ENCODE data around the gene KRT83.

Gene KRT83

GRCh38 chr12:52285172-52285745, 35.9 kb downstream of the KRT83 start:
- DNase-seq = no peak

DNA sequence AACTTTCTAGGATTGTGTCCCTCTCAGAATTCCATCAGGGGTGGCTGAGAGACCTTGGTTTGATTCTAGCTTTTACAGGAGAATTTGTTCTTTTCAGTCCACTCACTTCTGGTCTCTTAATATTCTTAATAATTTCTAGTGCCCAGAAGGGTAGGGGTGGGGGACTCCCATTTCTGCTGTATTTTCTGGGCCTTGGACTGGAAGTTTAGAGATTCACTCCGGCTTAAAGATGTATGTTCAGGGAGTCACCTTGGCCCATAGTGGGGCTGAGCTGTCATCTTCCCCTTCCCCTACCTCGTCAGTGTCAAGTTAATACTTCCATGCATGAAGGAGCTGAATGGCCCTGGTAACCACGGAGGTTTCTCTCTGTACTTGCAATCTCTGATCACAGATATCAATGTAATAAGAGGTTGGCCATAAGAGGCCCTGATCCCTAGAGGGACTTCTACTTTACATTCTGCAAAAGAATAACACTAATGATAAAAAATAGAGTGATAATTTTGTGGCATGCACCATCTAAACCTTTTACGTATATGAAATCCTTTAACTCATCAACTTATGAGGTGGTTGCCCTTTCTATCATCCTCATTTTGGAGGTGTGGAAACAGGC, 36.5 kb downstream of the KRT83 start:
- no peak for DNase-seq

DNA sequence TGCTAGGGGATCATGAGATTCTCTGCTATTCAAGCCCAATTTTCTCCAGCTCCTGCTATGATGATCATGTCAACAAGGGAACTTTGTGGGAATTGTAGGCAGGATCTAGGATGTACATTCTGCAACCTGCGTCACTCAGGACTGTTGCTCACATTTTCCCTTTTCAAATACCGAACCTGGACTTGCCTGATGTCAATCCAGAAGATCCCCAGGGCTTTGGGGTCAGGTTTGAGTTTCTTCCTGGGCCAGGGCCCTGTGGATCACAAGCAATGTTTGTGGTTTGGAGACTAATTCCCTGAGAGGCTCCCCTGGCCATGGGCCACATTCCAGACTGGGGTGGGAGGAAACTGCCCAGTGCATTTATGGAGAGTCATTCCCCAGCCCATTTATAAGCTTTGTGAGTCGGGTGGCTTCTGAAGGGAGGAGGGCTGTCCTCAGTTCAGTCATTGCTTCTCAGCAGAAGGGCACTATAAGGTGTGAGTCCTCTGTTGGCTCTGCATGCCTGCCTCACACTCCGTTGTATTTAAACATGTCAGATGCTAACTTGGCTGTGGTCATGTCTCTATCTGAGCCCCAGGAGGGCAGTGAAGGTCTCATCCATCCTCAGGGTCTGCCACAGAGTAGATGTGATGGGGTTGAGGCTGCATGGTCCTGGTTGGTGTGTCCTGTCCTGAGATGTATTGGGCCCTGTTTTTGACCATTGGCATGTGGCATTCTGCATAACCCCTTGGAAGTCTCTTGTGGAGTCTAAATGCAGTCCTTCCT, 40.2 kb downstream of the KRT83 start:
- no peak for DNase-seq

DNA sequence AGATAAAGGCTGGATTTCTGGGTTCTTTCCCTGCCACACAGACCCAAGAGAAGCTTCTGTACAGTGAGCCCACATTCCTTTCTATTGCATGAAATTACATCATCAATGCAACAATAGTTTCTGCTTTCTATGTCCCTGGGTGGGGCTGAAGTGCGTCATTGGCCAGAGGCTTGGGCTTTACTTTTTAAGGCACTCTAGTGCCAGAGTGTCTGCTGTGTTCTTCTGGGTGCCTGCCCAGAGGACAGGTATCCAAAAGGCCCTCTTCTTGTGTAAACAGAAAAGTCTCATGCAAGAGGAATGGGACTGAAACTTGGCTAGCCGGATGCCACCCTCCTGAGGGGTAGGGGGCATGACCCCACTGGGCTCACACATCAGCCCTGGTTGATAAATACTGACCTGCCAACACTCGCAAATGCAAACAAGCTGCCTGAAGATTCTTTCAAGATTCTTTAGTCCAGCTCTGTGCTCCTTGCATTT, 40.8 kb downstream of the KRT83 start:
- DNase-seq = no peak

- no peak for DNase-seq
Measured at GRCh38 chr12:52279422-52280318, 41.5 kb downstream of the KRT83 start.

- peak; percentile 27 for DNase-seq
Measured at GRCh38 chr12:52278575-52279421, 42.4 kb downstream of the KRT83 start.

DNA sequence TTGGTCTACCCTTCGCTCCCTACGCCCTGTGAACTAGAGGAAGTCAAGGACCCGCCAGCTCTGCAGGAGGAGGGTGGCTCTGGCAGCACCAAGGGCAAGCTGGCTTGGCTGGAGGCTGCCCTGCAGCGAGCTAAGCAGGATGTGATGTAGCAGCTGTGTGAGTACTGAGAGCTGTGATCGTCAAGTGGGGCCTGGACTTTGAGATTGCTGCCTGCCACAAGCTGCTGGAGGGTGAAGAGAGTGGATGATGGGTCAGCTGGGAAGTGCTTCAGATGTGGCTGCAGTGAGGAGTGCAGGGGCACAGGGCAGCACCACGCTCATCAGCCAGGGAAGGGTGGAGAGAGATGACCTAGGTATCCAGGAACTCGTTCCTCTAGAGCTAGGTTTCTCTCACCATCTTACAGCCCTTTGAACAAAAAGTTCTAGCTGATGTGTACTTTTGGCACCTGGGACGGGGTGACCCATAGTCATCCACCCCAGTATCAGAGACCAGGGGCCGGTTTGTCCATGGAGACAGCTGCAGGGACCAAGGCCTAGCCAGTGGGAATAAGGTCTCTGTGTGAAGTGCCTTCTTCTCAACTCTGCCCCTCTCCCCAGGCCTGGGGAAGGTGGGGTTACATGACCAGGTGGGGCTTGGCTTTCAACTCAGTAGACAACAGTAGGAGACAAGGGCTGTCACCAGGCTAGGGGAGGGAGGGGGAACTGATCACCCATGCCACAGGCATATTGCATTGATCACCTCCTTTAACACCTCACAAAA, 43.5 kb downstream of the KRT83 start:
- DNase-seq = no peak

DNA sequence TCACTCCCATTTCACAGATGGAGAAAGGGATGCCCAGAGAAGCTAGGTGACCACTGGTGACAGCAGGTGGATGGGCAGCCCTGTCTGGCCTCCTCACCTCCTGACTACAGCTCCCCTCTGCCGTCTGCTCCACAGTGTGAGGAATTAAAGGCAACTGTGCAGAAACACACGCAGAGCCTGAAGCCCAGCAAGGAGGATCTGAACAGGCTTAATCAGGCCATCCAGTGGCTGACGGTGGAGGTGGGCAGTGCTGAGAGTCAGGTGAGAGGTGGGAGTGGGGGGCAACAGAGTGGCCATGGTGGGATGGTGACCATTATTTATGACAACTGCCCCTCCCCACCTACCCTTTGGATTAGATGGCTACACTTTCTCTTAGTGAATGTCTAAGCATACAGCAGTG, 45.5 kb downstream of the KRT83 start:
- DNase-seq = no peak

DNA sequence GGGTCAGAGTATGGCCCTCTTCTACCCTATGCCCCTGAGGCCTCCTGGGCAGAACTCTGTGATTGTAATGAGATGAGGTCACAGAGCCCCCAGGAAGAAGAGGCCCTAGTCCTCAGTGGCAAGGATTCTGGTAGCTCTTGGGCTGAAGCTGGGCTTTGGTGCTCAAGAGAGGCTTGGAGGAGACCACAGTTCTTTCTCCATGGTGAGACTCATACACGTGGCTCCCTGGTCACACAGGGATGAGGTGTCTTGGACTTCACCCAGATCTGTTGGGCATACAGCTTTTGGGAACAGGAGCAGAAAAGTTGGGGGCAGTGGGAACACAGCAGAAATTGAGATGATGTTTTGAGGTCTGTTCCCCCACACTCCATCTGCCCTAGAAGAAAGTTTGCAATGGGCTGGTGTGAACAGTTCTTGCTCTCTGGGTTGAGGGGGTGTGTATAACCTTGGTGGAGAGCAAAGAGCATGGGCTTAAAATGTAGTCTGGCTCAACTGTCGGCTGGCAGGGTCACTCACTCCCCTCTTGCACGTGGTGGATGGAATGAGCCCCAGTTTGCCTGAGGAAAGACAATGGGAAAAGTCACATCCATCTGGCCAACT, 46.6 kb downstream of the KRT83 start, which contains the start of gene KRT86:
KRT86 (plus strand) TSS at position 125 of the 600 bp plus-strand sequence. CDS start 27,272 bp downstream, outside the sequence.
- DNase-seq = no peak

- DNase-seq = no peak
Measured at GRCh38 chr12:52271158-52271557, 50.0 kb downstream of the KRT83 start.

DNA sequence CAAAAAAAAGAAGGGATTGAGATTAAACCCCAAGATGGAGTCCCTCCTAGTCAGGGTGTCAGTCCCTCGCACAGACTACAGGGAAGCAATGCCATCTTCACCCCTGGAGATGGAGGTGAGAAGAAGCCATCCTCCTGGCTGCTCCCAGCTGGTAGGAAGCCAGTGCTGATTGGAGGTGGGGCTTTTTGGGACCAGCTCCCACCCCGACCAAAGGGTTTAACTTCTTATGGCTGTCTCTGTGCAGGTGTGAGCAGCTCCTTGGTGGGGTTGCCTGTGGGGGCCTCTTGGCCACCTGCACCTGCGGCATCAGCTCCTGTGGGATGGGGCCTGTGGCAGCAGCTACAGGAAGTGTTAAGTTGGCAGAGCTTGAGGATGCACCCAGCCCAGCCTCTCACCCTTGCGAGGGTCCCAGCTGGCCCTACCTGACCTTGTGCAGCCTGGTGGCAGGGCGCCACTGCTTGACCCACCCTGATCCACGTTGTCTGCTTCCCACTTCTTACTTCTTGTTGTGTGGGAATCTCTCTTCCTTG, 50.6 kb downstream of the KRT83 start:
- no peak for DNase-seq

DNA sequence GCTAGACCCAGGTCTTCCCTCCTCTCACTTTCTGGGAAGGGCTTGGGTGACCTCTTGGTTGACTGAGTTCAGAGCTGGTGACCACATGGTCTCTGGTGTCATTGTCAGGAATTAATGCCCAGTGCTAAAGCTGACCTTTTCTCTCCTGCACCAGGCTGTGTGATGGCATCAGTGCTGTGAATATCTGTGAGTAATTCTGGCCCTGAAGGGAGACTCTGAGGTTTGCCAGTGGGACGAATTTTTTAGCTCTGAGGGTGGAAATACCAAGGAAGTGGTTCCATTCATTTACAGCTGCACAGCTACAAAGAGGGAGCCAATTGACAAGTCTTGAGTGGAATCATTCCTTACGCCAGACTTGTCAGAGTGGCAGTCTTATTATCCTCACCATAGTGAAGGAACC, 53.0 kb downstream of the KRT83 start:
- no peak for DNase-seq

GRCh38 chr12:52267699-52268098, 53.5 kb downstream of the KRT83 start:
- no peak for DNase-seq

GRCh38 chr12:52267266-52267665, 53.9 kb downstream of the KRT83 start:
- no peak for DNase-seq

DNA sequence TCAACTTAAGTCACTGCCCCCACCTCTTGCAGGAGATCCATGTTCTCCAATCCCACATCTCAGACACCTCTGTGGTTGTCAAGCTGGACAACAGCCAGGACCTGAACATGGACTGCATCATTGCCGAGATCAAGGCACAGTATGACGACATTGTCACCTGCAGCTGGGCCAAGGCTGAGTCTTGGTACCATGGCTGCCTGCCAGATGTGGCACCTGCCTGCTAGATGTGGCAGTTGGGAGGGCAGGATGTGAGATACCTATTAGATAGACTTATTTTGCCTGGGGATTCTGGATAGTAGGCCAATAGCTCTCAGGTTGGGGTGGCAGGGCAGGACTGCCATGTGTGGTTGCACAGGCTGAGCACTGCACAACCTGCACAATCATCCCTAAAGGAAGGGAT, 54.7 kb downstream of the KRT83 start:
- DNase-seq = no peak

GRCh38 chr12:52264435-52264825, 56.8 kb downstream of the KRT83 start:
- no peak for DNase-seq
